HepG2 (cell line): ENCODE results near the gene KRTAP20-4. TPM values are rescaled to one million over a fixed set of nuclear protein-coding genes. Genes with fewer than 3 reads are reported as not detected.

ENCODE experiments used
- ATAC-seq: fragments of 200-7000 bp; cut with Tn5 transposase; 3 replicates; pipeline ENCODE4 v1.9.1; 2020; ENCODE audit warnings: mild to moderate bottlenecking, moderate library complexity
- BruUV-seq: library from RNA; stranded (reverse); fragments of 400-500 nt; replicated peaks from 2 replicates; lab custom pipeline; 2021; lab: Mats Ljungman, UMichigan
- CTCF ChIA-PET: fragments of 300-600 bp; formaldehyde crosslinking; extraction: SDS; loops from one replicate; lab custom pipeline; 2021; ENCODE audit warnings: low total read pairs, inconsistent platforms, low intra/inter-chr PET ratio; lab: Yijun Ruan, JAX
- POLR2A ChIA-PET: fragments of 350-600 bp; sonication (Branson Sonifier 250); formaldehyde crosslinking; loops from one replicate; lab custom pipeline; 2020; ENCODE audit warnings: antibody characterized with exemption, inconsistent platforms; lab: Yijun Ruan, JAX
- DNase-seq: peaks from one replicate; pipeline ENCODE4 v3.0.0-alpha.2; 2015; ENCODE audit warnings: low spot score
- FAIRE-seq: peaks from 3 replicates; lab custom pipeline; 2011; peaks lifted over from hg19 to GRCh38; lab: Jason Lieb, UNC
- H2AFZ ChIP-seq: one replicate; pipeline ENCODE4 v1.6.1; 2011; ENCODE audit warnings: low read length, inconsistent platforms
- H3K27ac ChIP-seq: fragments of 300-600 bp; 3 replicates; pipeline ENCODE4 v1.8.0; 2011; ENCODE audit warnings: mixed run types, mild to moderate bottlenecking, mixed read lengths, low read length, inconsistent platforms; ENCODE audit not compliant: insufficient read depth; ENCODE audit errors: extremely low read length
- H3K27me3 ChIP-seq, 2 experiments: fragments of 200-600 bp in 1 of 2; 2 replicates in 1 of 2; 3 replicates in 1 of 2; pipeline versions ENCODE4 v1.6.0 to v1.8.0; 2011; ENCODE audit warnings: low read length in 2 of 2, mild to moderate bottlenecking in 2 of 2, moderate library complexity in 2 of 2, inconsistent platforms in 1 of 2; ENCODE audit not compliant: insufficient read depth in 2 of 2, control insufficient read depth in 1 of 2
- H3K36me3 ChIP-seq, 2 experiments: fragments of 200-600 bp in 1 of 2; replicated peaks in 1 of 2; 2 replicates in 1 of 2; 3 replicates in 1 of 2; pipeline versions ENCODE4 v1.5.1 to v1.8.0; 2011; ENCODE audit warnings: low read length in 2 of 2, inconsistent platforms in 1 of 2; ENCODE audit not compliant: insufficient read depth in 2 of 2, control insufficient read depth in 1 of 2
- H3K4me1 ChIP-seq: 2 replicates; pipeline ENCODE4 v1.5.1; 2012; ENCODE audit warnings: low read length, inconsistent platforms; ENCODE audit not compliant: insufficient read depth
- H3K4me2 ChIP-seq: 2 replicates; pipeline ENCODE4 v1.6.0; 2011; ENCODE audit warnings: low read depth, low read length, inconsistent platforms
- H3K4me3 ChIP-seq, 3 experiments: fragments of 200-600 bp in 1 of 3; sonication (generic), shearing (Covaris generic) in 1 of 3; replicated peaks in 1 of 3; 2 replicates each; pipeline ENCODE4 v1.5.1; 2011 to 2016; ENCODE audit warnings: low read length in 3 of 3, inconsistent platforms in 2 of 3, low read depth in 2 of 3, mild to moderate bottlenecking in 2 of 3, control low read depth in 1 of 3, mixed read lengths in 1 of 3; ENCODE audit not compliant: insufficient read depth in 1 of 3
- H3K79me2 ChIP-seq: one replicate; pipeline ENCODE4 v1.6.1; 2011; ENCODE audit warnings: low read length, inconsistent platforms; ENCODE audit not compliant: insufficient read depth
- H3K9ac ChIP-seq: 2 replicates; pipeline ENCODE4 v1.6.0; 2011; ENCODE audit warnings: mild to moderate bottlenecking, low read depth, low read length, inconsistent platforms; ENCODE audit not compliant: insufficient read depth
- H3K9me3 ChIP-seq: 2 replicates; pipeline ENCODE4 v1.5.1; 2012; ENCODE audit warnings: mild to moderate bottlenecking, low read length
- H4K20me1 ChIP-seq: 2 replicates; pipeline ENCODE4 v1.6.0; 2011; ENCODE audit warnings: inconsistent platforms, mild to moderate bottlenecking, low read length, moderate library complexity; ENCODE audit not compliant: insufficient read depth
- GABPB1 ChIP-seq: IDR thresholded peaks from 2 replicates; pipeline ENCODE4 v1.6.1; 2016; ENCODE audit warnings: mild to moderate bottlenecking, missing genetic modification reagents, moderate library complexity, missing compliant biosample characterization
- GATAD1 ChIP-seq: IDR thresholded peaks from 2 replicates; pipeline ENCODE4 v1.6.1; 2016; ENCODE audit warnings: missing genetic modification reagents, missing compliant biosample characterization
- JDP2 ChIP-seq: sonication (generic); formaldehyde crosslinking; IDR thresholded peaks from 2 replicates; pipeline ENCODE4 v1.8.1; 2022; ENCODE audit warnings: missing genetic modification reagents, borderline replicate concordance
- KDM4B ChIP-seq: sonication (generic); formaldehyde crosslinking; IDR thresholded peaks from 2 replicates; pipeline ENCODE4 v1.4.0; 2020; ENCODE audit warnings: missing genetic modification reagents
- MED8 ChIP-seq: sonication (generic); formaldehyde crosslinking; IDR thresholded peaks from 2 replicates; pipeline ENCODE4 v1.8.1; 2023; ENCODE audit warnings: mild to moderate bottlenecking, missing genetic modification reagents; ENCODE audit not compliant: insufficient replicate concordance
- RBM22 ChIP-seq: fragments of 200-400 bp; formaldehyde crosslinking; optimal IDR thresholded peaks from 2 replicates; pipeline ENCODE3; 2017; ENCODE audit warnings: mild to moderate bottlenecking, low read length, moderate library complexity
- SALL1 ChIP-seq: sonication (generic); formaldehyde crosslinking; IDR thresholded peaks from 2 replicates; pipeline ENCODE4 v1.8.0; 2022; ENCODE audit warnings: mild to moderate bottlenecking, missing genetic modification reagents
- TRAFD1 ChIP-seq: sonication (generic); formaldehyde crosslinking; IDR thresholded peaks from 2 replicates; pipeline ENCODE4 v1.5.1; 2020; ENCODE audit warnings: missing genetic modification reagents, mild to moderate bottlenecking, borderline replicate concordance
- ZBTB7A ChIP-seq: sonication (generic); formaldehyde crosslinking; IDR thresholded peaks from 2 replicates; pipeline ENCODE4 v1.8.0; 2022; ENCODE audit warnings: mild to moderate bottlenecking, missing genetic modification reagents
- ZFP82 ChIP-seq: sonication (generic); formaldehyde crosslinking; IDR thresholded peaks from 2 replicates; pipeline ENCODE4 v1.5.1; 2020; ENCODE audit warnings: mild to moderate bottlenecking, missing genetic modification reagents, borderline replicate concordance
- ZNF33A ChIP-seq: sonication (generic); formaldehyde crosslinking; IDR thresholded peaks from 2 replicates; pipeline ENCODE4 v1.5.1; 2020; ENCODE audit warnings: missing genetic modification reagents, mild to moderate bottlenecking, moderate library complexity, borderline replicate concordance
- ZNF431 ChIP-seq: sonication (generic); formaldehyde crosslinking; IDR thresholded peaks from 2 replicates; pipeline ENCODE4 v1.9.0; 2022; ENCODE audit warnings: missing genetic modification reagents, low read depth, mild to moderate bottlenecking, borderline replicate concordance
- ZNF557 ChIP-seq: sonication (generic); formaldehyde crosslinking; IDR thresholded peaks from 2 replicates; pipeline ENCODE4 v1.4.0; 2020; ENCODE audit warnings: missing genetic modification reagents
- ZNF619 ChIP-seq: sonication (generic); formaldehyde crosslinking; IDR thresholded peaks from 2 replicates; pipeline ENCODE4 v1.4.0; 2020; ENCODE audit warnings: mild to moderate bottlenecking, missing genetic modification reagents
- whole genome bisulfite sequencing: methylation state at CpG from one replicate; pipeline ENCODE4 v1.1.6; 2017; ENCODE audit warnings: low lambda C conversion rate; 5-methylcytosine and 5-hydroxymethylcytosine counted together
- in situ Hi-C: cut with HindIII; loops from 2 replicates; pipeline ENCODE4 v1.10.0; 2017; ENCODE audit warnings: low pct_unique_long_range_greater_than_20kb; ENCODE audit not compliant: extremely low pct_ligation_motif_present
- intact Hi-C: fragments of 100-400 bp; cut with micrococcal nuclease; formaldehyde crosslinking; loops from one replicate; pipeline ENCODE4 v1.10.0; 2022; ENCODE audit not compliant: unreplicated experiment
- polyA plus RNA-seq, 8 experiments: library from polyadenylated mRNA; depleted of rRNA in 3 of 8; stranded (reverse) in 7 of 8; unstranded in 1 of 8; fragments of >200 nt; fragmentation: Illumina TruSeq in 4 of 8; extraction: Trizol in 4 of 8; gene quantifications; 2 replicates each; pipeline versions ENCODE4 v1.2.1 to v1.2.3, GENCODE V29; 2011 to 2016; ENCODE audit warnings: low read depth in 4 of 8, missing spikeins in 1 of 8, mixed read lengths in 1 of 8; ENCODE audit not compliant: insufficient read depth in 1 of 8
- total RNA-seq, 5 experiments: library from RNA; depleted of rRNA; stranded (reverse); fragments of >200 nt; fragmentation: Illumina TruSeq; extraction: Trizol; gene quantifications; 2 replicates each; pipeline ENCODE4 v1.2.3, GENCODE V29; 2016; ENCODE audit warnings: low read depth in 1 of 5
- TF ChIP-seq, protein P1 (sequence below): sonication (generic); formaldehyde crosslinking; conservative IDR thresholded peaks from 2 replicates; pipeline ENCODE4 v1.4.0; 2020; ENCODE audit warnings: missing genetic modification reagents
- TF ChIP-seq, protein P2 (sequence below): sonication (generic); formaldehyde crosslinking; IDR thresholded peaks from 2 replicates; pipeline ENCODE4 v1.5.1; 2020; ENCODE audit warnings: missing genetic modification reagents, mild to moderate bottlenecking, borderline replicate concordance
- TF ChIP-seq, protein P3 (sequence below): sonication (generic); formaldehyde crosslinking; IDR thresholded peaks from 2 replicates; pipeline ENCODE4 v1.5.0; 2020; ENCODE audit warnings: mild to moderate bottlenecking, missing genetic modification reagents

KRTAP20-4 gene
- total and polyA plus RNA-seq, 2 of the 13 experiments (the other 11 are each of a cell fraction or from before 2014, with no cell fraction given), result not detected

DNA sequence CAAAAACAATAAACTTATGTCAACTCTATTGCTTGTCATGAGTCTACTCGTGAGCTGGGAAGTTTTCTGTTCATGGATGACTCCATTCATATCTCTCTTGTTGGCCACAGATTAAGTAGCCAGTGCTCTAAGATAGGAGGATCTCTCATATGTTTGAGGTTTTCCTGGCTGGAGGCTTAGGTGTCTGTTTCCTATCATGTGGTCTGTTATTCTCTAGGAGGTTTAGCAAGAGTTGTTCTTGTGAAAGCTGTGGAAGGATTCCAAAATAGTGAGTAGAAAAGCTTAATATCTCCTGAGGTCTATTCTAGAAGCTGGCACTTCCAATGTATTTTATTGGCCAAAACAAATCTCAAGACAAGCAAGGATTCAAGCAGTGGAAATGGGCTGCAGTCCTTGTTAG, 8.8 kb downstream of the KRTAP20-4 start:
- 0% methylated on average over 1 of the region's 1 CpG for WGBS
- CTCF ChIA-PET, result no interaction called here
- TF ChIP-seq GATAD1 (no peak), SALL1 (CRISPR knock-in tag) (no peak), GABPB1 (CRISPR knock-in tag) (no peak), ZFP82 (no peak), TRAFD1 (no peak), ZBTB7A (CRISPR knock-in tag) (no peak), ZNF431 (CRISPR knock-in tag) (no peak), KDM4B (CRISPR knock-in tag) (no peak), RBM22 (no peak), JDP2 (no peak), ZNF33A (no peak), ZNF557 (CRISPR knock-in tag) (no peak), ZNF619 (CRISPR knock-in tag) (no peak), MED8 (CRISPR knock-in tag) (no peak)
- TF ChIP-seq, protein P1, sequence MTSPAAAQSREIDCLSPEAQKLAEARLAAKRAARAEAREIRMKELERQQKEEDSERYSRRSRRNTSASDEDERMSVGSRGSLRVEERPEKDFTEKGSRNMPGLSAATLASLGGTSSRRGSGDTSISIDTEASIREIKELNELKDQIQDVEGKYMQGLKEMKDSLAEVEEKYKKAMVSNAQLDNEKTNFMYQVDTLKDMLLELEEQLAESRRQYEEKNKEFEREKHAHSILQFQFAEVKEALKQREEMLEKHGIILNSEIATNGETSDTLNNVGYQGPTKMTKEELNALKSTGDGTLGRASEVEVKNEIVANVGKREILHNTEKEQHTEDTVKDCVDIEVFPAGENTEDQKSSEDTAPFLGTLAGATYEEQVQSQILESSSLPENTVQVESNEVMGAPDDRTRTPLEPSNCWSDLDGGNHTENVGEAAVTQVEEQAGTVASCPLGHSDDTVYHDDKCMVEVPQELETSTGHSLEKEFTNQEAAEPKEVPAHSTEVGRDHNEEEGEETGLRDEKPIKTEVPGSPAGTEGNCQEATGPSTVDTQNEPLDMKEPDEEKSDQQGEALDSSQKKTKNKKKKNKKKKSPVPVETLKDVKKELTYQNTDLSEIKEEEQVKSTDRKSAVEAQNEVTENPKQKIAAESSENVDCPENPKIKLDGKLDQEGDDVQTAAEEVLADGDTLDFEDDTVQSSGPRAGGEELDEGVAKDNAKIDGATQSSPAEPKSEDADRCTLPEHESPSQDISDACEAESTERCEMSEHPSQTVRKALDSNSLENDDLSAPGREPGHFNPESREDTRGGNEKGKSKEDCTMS, result no peak
- TF ChIP-seq, protein P2, sequence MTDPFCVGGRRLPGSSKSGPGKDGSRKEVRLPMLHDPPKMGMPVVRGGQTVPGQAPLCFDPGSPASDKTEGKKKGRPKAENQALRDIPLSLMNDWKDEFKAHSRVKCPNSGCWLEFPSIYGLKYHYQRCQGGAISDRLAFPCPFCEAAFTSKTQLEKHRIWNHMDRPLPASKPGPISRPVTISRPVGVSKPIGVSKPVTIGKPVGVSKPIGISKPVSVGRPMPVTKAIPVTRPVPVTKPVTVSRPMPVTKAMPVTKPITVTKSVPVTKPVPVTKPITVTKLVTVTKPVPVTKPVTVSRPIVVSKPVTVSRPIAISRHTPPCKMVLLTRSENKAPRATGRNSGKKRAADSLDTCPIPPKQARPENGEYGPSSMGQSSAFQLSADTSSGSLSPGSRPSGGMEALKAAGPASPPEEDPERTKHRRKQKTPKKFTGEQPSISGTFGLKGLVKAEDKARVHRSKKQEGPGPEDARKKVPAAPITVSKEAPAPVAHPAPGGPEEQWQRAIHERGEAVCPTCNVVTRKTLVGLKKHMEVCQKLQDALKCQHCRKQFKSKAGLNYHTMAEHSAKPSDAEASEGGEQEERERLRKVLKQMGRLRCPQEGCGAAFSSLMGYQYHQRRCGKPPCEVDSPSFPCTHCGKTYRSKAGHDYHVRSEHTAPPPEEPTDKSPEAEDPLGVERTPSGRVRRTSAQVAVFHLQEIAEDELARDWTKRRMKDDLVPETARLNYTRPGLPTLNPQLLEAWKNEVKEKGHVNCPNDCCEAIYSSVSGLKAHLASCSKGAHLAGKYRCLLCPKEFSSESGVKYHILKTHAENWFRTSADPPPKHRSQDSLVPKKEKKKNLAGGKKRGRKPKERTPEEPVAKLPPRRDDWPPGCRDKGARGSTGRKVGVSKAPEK (CRISPR knock-in tag), result no peak
- TF ChIP-seq, protein P3, sequence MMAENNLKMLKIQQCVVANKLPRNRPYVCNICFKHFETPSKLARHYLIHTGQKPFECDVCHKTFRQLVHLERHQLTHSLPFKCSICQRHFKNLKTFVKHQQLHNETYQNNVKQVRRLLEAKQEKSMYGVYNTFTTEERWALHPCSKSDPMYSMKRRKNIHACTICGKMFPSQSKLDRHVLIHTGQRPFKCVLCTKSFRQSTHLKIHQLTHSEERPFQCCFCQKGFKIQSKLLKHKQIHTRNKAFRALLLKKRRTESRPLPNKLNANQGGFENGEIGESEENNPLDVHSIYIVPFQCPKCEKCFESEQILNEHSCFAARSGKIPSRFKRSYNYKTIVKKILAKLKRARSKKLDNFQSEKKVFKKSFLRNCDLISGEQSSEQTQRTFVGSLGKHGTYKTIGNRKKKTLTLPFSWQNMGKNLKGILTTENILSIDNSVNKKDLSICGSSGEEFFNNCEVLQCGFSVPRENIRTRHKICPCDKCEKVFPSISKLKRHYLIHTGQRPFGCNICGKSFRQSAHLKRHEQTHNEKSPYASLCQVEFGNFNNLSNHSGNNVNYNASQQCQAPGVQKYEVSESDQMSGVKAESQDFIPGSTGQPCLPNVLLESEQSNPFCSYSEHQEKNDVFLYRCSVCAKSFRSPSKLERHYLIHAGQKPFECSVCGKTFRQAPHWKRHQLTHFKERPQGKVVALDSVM (CRISPR knock-in tag), result no peak

More for the DNA sequence above, 8.8 kb downstream of the KRTAP20-4 start:
- BruUV-seq, result no TSS peak
- no peaks in the 10 kb centered on the region for H3K79me2 ChIP-seq
- no peaks in the 10 kb centered on the region for H3K36me3 ChIP-seq
- ATAC-seq (no peak), FAIRE-seq (no peak), DNase-seq (no peak)
- in situ Hi-C loops, result no loop called here
- intact Hi-C loops, result no loop called here
- no peak overlapping the region for H3K4me3 ChIP-seq
- H3K4me2 ChIP-seq, result no peak overlapping the region
- no peak overlapping the region for H2AFZ ChIP-seq
- H3K9ac ChIP-seq, result no peak overlapping the region
- POLR2A ChIA-PET, result no interaction called here
- no peaks in the 10 kb centered on the region for H3K27me3 ChIP-seq
- no peak overlapping the region for H3K27ac ChIP-seq
- peaks cover 87% of the 10 kb centered on the region for H3K9me3 ChIP-seq
- no peaks in the 10 kb centered on the region for H3K4me1 ChIP-seq
- H4K20me1 ChIP-seq, result no peaks in the 10 kb centered on the region
